GM12878 (cell line): ENCODE results near the gene CREBZF. TPM values are rescaled to one million over a fixed set of nuclear protein-coding genes. Genes with fewer than 3 reads are reported as not detected.

Experiments used
- ATAC-seq: fragments of 200-7000 bp; cut with Tn5 transposase; 3 replicates; pipeline ENCODE4 v1.9.1; 2020; ENCODE audit warnings: mild to moderate bottlenecking, moderate library complexity
- BruUV-seq: library from RNA; stranded (reverse); fragments of 400-500 nt; replicated peaks from 2 replicates; lab custom pipeline; 2021; lab: Mats Ljungman, UMichigan
- CTCF ChIA-PET: fragments of 300-600 bp; sonication (Branson Sonifier 250); formaldehyde crosslinking; extraction: SDS; loops from one replicate; lab custom pipeline; 2021; ENCODE audit warnings: inconsistent platforms; lab: Yijun Ruan, JAX
- POLR2A ChIA-PET: fragments of 350-600 bp; formaldehyde crosslinking; extraction: SDS; loops from one replicate; lab custom pipeline; 2021; ENCODE audit warnings: inconsistent platforms; lab: Charles Lee
- RAD21 ChIA-PET: fragments of 300-600 bp; sonication (Branson Sonifier 250); formaldehyde crosslinking; loops from one replicate; lab custom pipeline; 2023; ENCODE audit warnings: antibody characterized with exemption; ENCODE audit not compliant: unreplicated experiment; lab: Charles Lee
- SMC1A ChIA-PET: fragments of 300-600 bp; sonication (Branson Sonifier 250); formaldehyde crosslinking; loops from one replicate; lab custom pipeline; 2023; ENCODE audit not compliant: unreplicated experiment, uncharacterized antibody; lab: Charles Lee
- DNase-seq: peaks from one replicate; pipeline ENCODE4 v3.0.0-alpha.2; 2011; ENCODE audit warnings: low read depth, low spot score
- FAIRE-seq: peaks from 3 replicates; lab custom pipeline; 2011; peaks lifted over from hg19 to GRCh38; lab: Jason Lieb, UNC
- H2AFZ ChIP-seq: 2 replicates; pipeline ENCODE4 v1.6.0; 2011; ENCODE audit warnings: low read depth, low read length, control low read depth; ENCODE audit not compliant: control insufficient read depth
- H3K27ac ChIP-seq: 2 replicates; pipeline ENCODE4 v1.5.1; 2011; ENCODE audit warnings: control low read depth; ENCODE audit not compliant: control insufficient read depth, insufficient read depth
- H3K27me3 ChIP-seq, 2 experiments: replicated peaks in 1 of 2; 2 replicates each; pipeline versions ENCODE4 v1.6.0 to v1.6.1; 2011; ENCODE audit warnings: low read length in 1 of 2; ENCODE audit not compliant: control insufficient read depth in 2 of 2, insufficient read depth in 2 of 2
- H3K36me3 ChIP-seq, 2 experiments: 2 replicates each; pipeline ENCODE4 v1.5.1; 2011; ENCODE audit warnings: low read length in 1 of 2; ENCODE audit not compliant: control insufficient read depth in 2 of 2, insufficient read depth in 2 of 2
- H3K4me1 ChIP-seq: 2 replicates; pipeline ENCODE4 v1.6.1; 2011; ENCODE audit warnings: mild to moderate bottlenecking, low read length, moderate library complexity, mixed read lengths; ENCODE audit not compliant: control insufficient read depth, insufficient read depth
- H3K4me2 ChIP-seq: 2 replicates; pipeline ENCODE4 v1.6.0; 2011; ENCODE audit warnings: control low read depth; ENCODE audit not compliant: control insufficient read depth, insufficient read depth
- H3K4me3 ChIP-seq: fragments of 200-600 bp; sonication (generic); 2 replicates; pipeline ENCODE4 v1.5.1; 2016
- H3K79me2 ChIP-seq: 2 replicates; pipeline ENCODE4 v1.6.0; 2011; ENCODE audit warnings: low read length; ENCODE audit not compliant: control insufficient read depth, insufficient read depth
- H3K9ac ChIP-seq: 2 replicates; pipeline ENCODE4 v1.8.0; 2011; ENCODE audit warnings: low read length, control low read depth, mixed read lengths; ENCODE audit not compliant: control insufficient read depth, insufficient read depth
- H3K9me3 ChIP-seq: replicated peaks from 3 replicates; pipeline ENCODE4 v1.5.1; 2011; ENCODE audit warnings: mild to moderate bottlenecking, low read length; ENCODE audit not compliant: control insufficient read depth, insufficient read depth
- H4K20me1 ChIP-seq: 2 replicates; pipeline ENCODE4 v1.6.0; 2011; ENCODE audit not compliant: control insufficient read depth, insufficient read depth
- CHD4 ChIP-seq: fragments of 200-600 bp; sonication (generic); IDR thresholded peaks from 2 replicates; pipeline ENCODE4 v1.6.1; 2016; ENCODE audit warnings: mild to moderate bottlenecking
- CREM ChIP-seq: IDR thresholded peaks from 2 replicates; pipeline ENCODE4 v1.6.1; 2014; ENCODE audit warnings: antibody characterized with exemption, low read depth
- ESRRA ChIP-seq: IDR thresholded peaks from 2 replicates; pipeline ENCODE4 v1.6.1; 2012; ENCODE audit warnings: mild to moderate bottlenecking, low read length, improper control_type of control experiment
- GATAD2B ChIP-seq: fragments of 450-650 bp; conservative IDR thresholded peaks from 2 replicates; pipeline ENCODE4 v1.6.1; 2017; ENCODE audit warnings: low read depth, mild to moderate bottlenecking, moderate library complexity
- IRF3 ChIP-seq: fragments of 450-650 bp; IDR thresholded peaks from 2 replicates; pipeline ENCODE4 v1.6.1; 2014; ENCODE audit warnings: mild to moderate bottlenecking
- MEF2A ChIP-seq: IDR thresholded peaks from 2 replicates; pipeline ENCODE4 v1.6.1; 2011; ENCODE audit warnings: low read depth, mild to moderate bottlenecking, low read length, moderate library complexity; ENCODE audit not compliant: insufficient read depth
- NFIC ChIP-seq: IDR thresholded peaks from 2 replicates; pipeline ENCODE4 v1.6.1; 2012; ENCODE audit warnings: low read depth, mild to moderate bottlenecking, inconsistent platforms, low read length, moderate library complexity
- NFYA ChIP-seq: IDR thresholded peaks from 2 replicates; pipeline ENCODE4 v1.6.1; 2011; ENCODE audit warnings: low read depth, mild to moderate bottlenecking, low read length, improper control_type of control experiment, borderline replicate concordance
- NFYB ChIP-seq: IDR thresholded peaks from 2 replicates; pipeline ENCODE4 v1.6.1; 2011; ENCODE audit warnings: low read depth, mild to moderate bottlenecking, low read length, improper control_type of control experiment, moderate library complexity; ENCODE audit not compliant: insufficient read depth
- NR2C2 ChIP-seq: IDR thresholded peaks from 2 replicates; pipeline ENCODE4 v1.6.1; 2011; ENCODE audit warnings: borderline replicate concordance, low read depth; ENCODE audit not compliant: control insufficient read depth, insufficient read length
- POU2F2 ChIP-seq: IDR thresholded peaks from 3 replicates; pipeline ENCODE4 v1.6.1; 2011; ENCODE audit warnings: low read depth, mild to moderate bottlenecking, low read length, borderline replicate concordance
- RAD21 ChIP-seq: IDR thresholded peaks from 2 replicates; pipeline ENCODE4 v1.6.1; 2011; ENCODE audit warnings: mild to moderate bottlenecking, low read depth, low read length, moderate library complexity; ENCODE audit not compliant: insufficient read depth
- RAD51 ChIP-seq: fragments of 450-650 bp; IDR thresholded peaks from 2 replicates; pipeline ENCODE4 v1.6.1; 2016; ENCODE audit warnings: moderate library complexity, mild to moderate bottlenecking, inconsistent platforms
- RUNX3 ChIP-seq: IDR thresholded peaks from 2 replicates; pipeline ENCODE4 v1.6.1; 2012; ENCODE audit warnings: low read length, inconsistent platforms
- SP1 ChIP-seq: IDR thresholded peaks from one replicate; pipeline ENCODE4 v1.6.1; 2011; ENCODE audit warnings: low read depth, low read length
- TAF1 ChIP-seq: IDR thresholded peaks from 2 replicates; pipeline ENCODE4 v1.6.1; 2011; ENCODE audit warnings: mild to moderate bottlenecking, low read depth, low read length, borderline replicate concordance
- TARDBP ChIP-seq: IDR thresholded peaks from 2 replicates; pipeline ENCODE4 v1.6.1; 2016; ENCODE audit warnings: borderline replicate concordance
- TBL1XR1 ChIP-seq: IDR thresholded peaks from 2 replicates; pipeline ENCODE4 v1.6.1; 2012; ENCODE audit warnings: low read depth, low read length, improper control_type of control experiment
- TCF3 ChIP-seq: IDR thresholded peaks from 2 replicates; pipeline ENCODE4 v1.6.1; 2012; ENCODE audit warnings: low read depth, mild to moderate bottlenecking, low read length, borderline replicate concordance; ENCODE audit not compliant: insufficient read depth
- WGBS: methylation state at CpG from one replicate; pipeline ENCODE4 v1.1.6; 2016; ENCODE audit warnings: low lambda C conversion rate; ENCODE audit not compliant: insufficient replicate concordance, insufficient coverage; ENCODE audit errors: missing lambda C conversion rate; 5-methylcytosine and 5-hydroxymethylcytosine counted together
- in situ Hi-C: fragments of 300-500 bp; cut with MboI; formaldehyde crosslinking; loops from 9 replicates; pipeline ENCODE4 v1.14.3; 2018; ENCODE audit warnings: mixed read lengths
- intact Hi-C: fragments of 100-400 bp; cut with micrococcal nuclease; formaldehyde crosslinking; loops from one replicate; pipeline ENCODE4 v1.14.2; 2022; ENCODE audit not compliant: unreplicated experiment
- polyA plus RNA-seq, 11 experiments: library from polyadenylated mRNA; depleted of rRNA in 4 of 11; unstranded in 6 of 11; stranded (reverse) in 5 of 11; fragments of >200 nt; fragmentation: Nextera tagmentation in 4 of 11; fragmentation: Illumina TruSeq in 1 of 11; extraction: Ambion mirVana in 4 of 11; extraction: Trizol in 1 of 11; gene quantifications; 1 replicate in 1 of 11; 2 replicates in 10 of 11; pipeline versions ENCODE4 v1.2.1 to v1.2.3, GENCODE V29; 2011 to 2016; ENCODE audit warnings: inconsistent platforms in 2 of 11, missing spikeins in 2 of 11, low read depth in 1 of 11
- total RNA-seq, 4 experiments: library from RNA; depleted of rRNA in 3 of 4; stranded (reverse); fragments of >200 nt in 3 of 4; fragmentation: Illumina TruSeq in 1 of 4; extraction: Trizol in 1 of 4; gene quantifications; 2 replicates each; pipeline versions ENCODE4 v1.2.1 to v1.2.3, GENCODE V29; 2013 to 2021
- TF ChIP-seq, protein P1 (sequence below): fragments of 450-650 bp; IDR thresholded peaks from 2 replicates; pipeline ENCODE4 v1.6.1; 2018; ENCODE audit warnings: mild to moderate bottlenecking, low read depth, moderate library complexity; ENCODE audit not compliant: partially characterized antibody

Gene CREBZF
- total and polyA plus RNA-seq, 10 of the 15 experiments (the other 5 are each of a cell fraction or from before 2014, with no cell fraction given): 11.1 to 51.2 (median 34.1) TPM

DNA sequence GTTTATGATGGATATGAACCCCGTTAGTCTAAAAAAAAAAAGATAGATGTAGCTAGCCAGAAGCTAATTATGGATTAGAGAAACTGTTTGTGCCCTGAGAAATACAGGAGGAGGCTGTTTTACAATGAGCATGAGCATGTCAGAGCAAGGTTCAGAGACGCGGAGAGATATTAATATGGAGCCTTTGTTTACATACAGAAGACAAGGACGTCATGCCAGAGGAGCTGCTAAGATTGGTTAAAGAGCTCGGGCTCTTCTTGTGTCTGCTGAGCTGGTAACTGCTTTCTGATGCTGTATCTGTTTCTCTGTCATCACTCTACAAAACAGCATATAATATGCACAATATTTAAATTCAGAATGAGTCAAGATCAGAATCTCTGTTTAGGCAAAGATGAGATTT is 46.0 kb upstream of the CREBZF start (continued):
- TF ChIP-seq IRF3: no peak
- no peak for TF ChIP-seq TAF1
- TF ChIP-seq RUNX3: no peak
- no peak for TF ChIP-seq CHD4
- TF ChIP-seq SP1: no peak
- TF ChIP-seq POU2F2: no peak
- TF ChIP-seq CREM: no peak
- no peak for TF ChIP-seq NFIC

DNA sequence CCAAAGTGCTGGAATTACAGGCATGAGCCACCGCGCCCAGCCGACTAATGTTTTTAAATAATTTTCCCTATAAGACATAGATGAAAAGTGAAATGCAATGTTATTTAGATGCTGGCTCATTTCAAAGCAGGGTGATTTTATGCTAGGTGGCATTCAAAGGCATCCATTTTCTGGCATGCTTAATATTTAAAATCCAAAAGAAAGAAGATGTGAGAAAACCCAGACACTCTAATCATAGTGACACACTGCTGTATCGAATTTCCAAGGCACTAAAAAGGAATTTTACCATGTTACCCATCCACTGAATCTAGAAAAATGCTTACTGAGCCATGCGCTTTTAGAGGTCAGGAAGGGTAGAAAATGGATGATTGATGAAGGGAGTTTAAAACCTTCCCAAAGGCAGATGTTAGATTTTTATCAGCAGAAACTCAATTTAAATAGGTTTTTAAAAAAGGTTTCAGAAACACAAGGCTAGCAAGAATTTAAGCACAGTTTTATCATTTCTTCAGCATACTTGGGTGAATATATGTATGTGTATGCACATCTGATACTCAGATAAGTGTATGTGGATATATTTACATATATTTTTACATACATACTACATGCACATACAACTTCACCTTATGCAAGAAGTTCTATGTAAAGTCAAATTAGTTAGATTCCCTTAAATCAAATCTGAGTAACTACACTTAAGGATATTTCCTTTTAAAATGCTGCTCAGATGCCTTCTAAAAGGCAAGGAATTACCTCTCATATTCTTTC is 45.2 kb upstream of the CREBZF start:
- Histone ChIP-seq H3K4me2 (no peak overlapping the region), H3K4me3 (no peak overlapping the region), H3K4me1 (no peaks in the 10 kb centered on the region), H3K36me3 (no peaks in the 10 kb centered on the region), H3K27ac (no peak overlapping the region), H3K9ac (no peak overlapping the region), H4K20me1 (no peaks in the 10 kb centered on the region), H3K9me3 (no peaks in the 10 kb centered on the region), H2AFZ (no peak overlapping the region), H3K79me2 (no peaks in the 10 kb centered on the region), H3K27me3 (no peaks in the 10 kb centered on the region; a peak in 1 of 4 replicates)
- intact Hi-C loops: no loop called here
- BruUV-seq: no TSS peak
- no peak for ATAC-seq
- no peak for FAIRE-seq
- in situ Hi-C loops: no loop called here
- WGBS: 78% methylated on average over 5 of the region's 5 CpGs
- ChIA-PET CTCF (no interaction called here), POLR2A (no interaction called here), SMC1A (no interaction called here), RAD21 (no interaction called here)
- DNase-seq: no peak
- TF ChIP-seq NFYB (no peak), TCF3 (no peak), MEF2A (no peak), NR2C2 (no peak), RAD21 (no peak), TBL1XR1 (no peak), TARDBP (no peak), GATAD2B (no peak), NFYA (no peak), RAD51 (no peak), ESRRA (no peak)
- TF ChIP-seq, protein P1, sequence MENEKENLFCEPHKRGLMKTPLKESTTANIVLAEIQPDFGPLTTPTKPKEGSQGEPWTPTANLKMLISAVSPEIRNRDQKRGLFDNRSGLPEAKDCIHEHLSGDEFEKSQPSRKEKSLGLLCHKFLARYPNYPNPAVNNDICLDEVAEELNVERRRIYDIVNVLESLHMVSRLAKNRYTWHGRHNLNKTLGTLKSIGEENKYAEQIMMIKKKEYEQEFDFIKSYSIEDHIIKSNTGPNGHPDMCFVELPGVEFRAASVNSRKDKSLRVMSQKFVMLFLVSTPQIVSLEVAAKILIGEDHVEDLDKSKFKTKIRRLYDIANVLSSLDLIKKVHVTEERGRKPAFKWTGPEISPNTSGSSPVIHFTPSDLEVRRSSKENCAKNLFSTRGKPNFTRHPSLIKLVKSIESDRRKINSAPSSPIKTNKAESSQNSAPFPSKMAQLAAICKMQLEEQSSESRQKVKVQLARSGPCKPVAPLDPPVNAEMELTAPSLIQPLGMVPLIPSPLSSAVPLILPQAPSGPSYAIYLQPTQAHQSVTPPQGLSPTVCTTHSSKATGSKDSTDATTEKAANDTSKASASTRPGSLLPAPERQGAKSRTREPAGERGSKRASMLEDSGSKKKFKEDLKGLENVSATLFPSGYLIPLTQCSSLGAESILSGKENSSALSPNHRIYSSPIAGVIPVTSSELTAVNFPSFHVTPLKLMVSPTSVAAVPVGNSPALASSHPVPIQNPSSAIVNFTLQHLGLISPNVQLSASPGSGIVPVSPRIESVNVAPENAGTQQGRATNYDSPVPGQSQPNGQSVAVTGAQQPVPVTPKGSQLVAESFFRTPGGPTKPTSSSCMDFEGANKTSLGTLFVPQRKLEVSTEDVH: no peak
